ENCODE results near the gene HDAC1. TPM values are rescaled to one million over a fixed set of nuclear protein-coding genes. Genes with fewer than 3 reads are reported as not detected.
"Not testable (repeated sequence)": the region's sequence is repeated elsewhere in the genome, so short reads cannot be mapped to it uniquely, and the experiment has no call there.

HDAC1 gene
- total and polyA plus RNA-seq, 7 donors, result 47.1 to 215 (median 68.0) TPM

- Histone ChIP-seq H3K4me1 (peaks cover 0 to 14% (median 5%) of the 10 kb centered on the region in 4 donors), H3K4me3 (no peak overlapping the region), H3K9me3 (no peaks in the 10 kb centered on the region), H3K36me3 (no peaks in the 10 kb centered on the region), H3K27ac (no peak overlapping the region), H3K27me3 (no peaks in the 10 kb centered on the region)
- TF ChIP-seq POLR2A (IDR thresholded peaks at IDR 0.05) (no peak), POLR2AphosphoS5 (IDR thresholded peaks at IDR 0.05) (no peak), CTCF (IDR thresholded peaks at IDR 0.05) (no peak), EP300 (IDR thresholded peaks at IDR 0.05) (no peak)
- no peak for DNase-seq
- 63 to 74% methylated on average over 9 of the region's 9 CpGs for WGBS, 2 donors
- intact Hi-C loops (cut with DNase I), result no loop called here
These were observed 35.2 kb upstream of the HDAC1 start for GRCh38 chr1:32256473-32257226.

GRCh38 chr1:32257227-32257508 is 34.7 kb upstream of the HDAC1 start:
- no peaks in the 10 kb centered on the region for H3K9me3 ChIP-seq
- no peak for DNase-seq
- no peak overlapping the region for H3K27ac ChIP-seq
- WGBS, 2 donors, result 88 to 93% methylated on average over 6 of the region's 6 CpGs
- TF ChIP-seq POLR2A (IDR thresholded peaks at IDR 0.05), result no peak
- TF ChIP-seq POLR2AphosphoS5 (IDR thresholded peaks at IDR 0.05), result no peak
- no peak for TF ChIP-seq EP300 (IDR thresholded peaks at IDR 0.05)
- TF ChIP-seq CTCF (IDR thresholded peaks at IDR 0.05), result no peak
- peaks cover 0 to 14% (median 5%) of the 10 kb centered on the region in 4 donors for H3K4me1 ChIP-seq
- H3K27me3 ChIP-seq, result no peaks in the 10 kb centered on the region
- H3K36me3 ChIP-seq, result no peaks in the 10 kb centered on the region
- H3K4me3 ChIP-seq, result no peak overlapping the region
- intact Hi-C loops (cut with DNase I), result no loop called here

- H3K4me3 ChIP-seq; H3K36me3 ChIP-seq; H3K27me3 ChIP-seq; H3K9me3 ChIP-seq; H3K27ac ChIP-seq; intact Hi-C loops (cut with DNase I); H3K4me1 ChIP-seq; DNase-seq: not testable (repeated sequence)
- 96% methylated on average over 4 of the region's 4 CpGs for WGBS, 2 donors
These were observed 28.7 kb upstream of the HDAC1 start for GRCh38 chr1:32263236-32263593.

- no peak for DNase-seq
- Histone ChIP-seq H3K9me3 (no peaks in the 10 kb centered on the region), H3K4me3 (no peak overlapping the region), H3K27me3 (no peaks in the 10 kb centered on the region), H3K4me1 (no peaks in the 10 kb centered on the region), H3K27ac (no peak overlapping the region), H3K36me3 (no peaks in the 10 kb centered on the region)
- 61 to 85% methylated on average over 4 of the region's 4 CpGs for WGBS, 2 donors
- TF ChIP-seq POLR2A (IDR thresholded peaks at IDR 0.05) (no peak), POLR2AphosphoS5 (IDR thresholded peaks at IDR 0.05) (no peak), CTCF (IDR thresholded peaks at IDR 0.05) (no peak), EP300 (IDR thresholded peaks at IDR 0.05) (no peak)
- intact Hi-C loops (cut with DNase I), result no loop called here
These were observed 28.1 kb upstream of the HDAC1 start for GRCh38 chr1:32263744-32264143.

- H3K4me1 ChIP-seq, result no peaks in the 10 kb centered on the region
- intact Hi-C loops (cut with DNase I), result no loop called here
- no peak for TF ChIP-seq POLR2A (IDR thresholded peaks at IDR 0.05)
- TF ChIP-seq CTCF (IDR thresholded peaks at IDR 0.05), result no peak
- no peak for TF ChIP-seq POLR2AphosphoS5 (IDR thresholded peaks at IDR 0.05)
- no peak for TF ChIP-seq EP300 (IDR thresholded peaks at IDR 0.05)
- H3K4me3 ChIP-seq, result no peak overlapping the region
- no peaks in the 10 kb centered on the region for H3K27me3 ChIP-seq
- DNase-seq, result no peak
- H3K36me3 ChIP-seq, result no peaks in the 10 kb centered on the region
- H3K9me3 ChIP-seq, result no peaks in the 10 kb centered on the region
- 95 to 96% methylated on average over 9 of the region's 9 CpGs for WGBS, 2 donors
- no peak overlapping the region for H3K27ac ChIP-seq
These were observed 26.0 kb upstream of the HDAC1 start for GRCh38 chr1:32265846-32266245.

Data from sigmoid colon (tissue), 7 donors.